NCI-H526 treated with DMSO at 0.1 percent for 48 hours (cell line): ENCODE data around the gene IL18.
"Not testable (repeated sequence)": the region's sequence is repeated elsewhere in the genome, so short reads cannot be mapped to it uniquely, and the experiment has no call there.

ENCODE experiments used
- DNase-seq: peaks from one replicate; lab custom pipeline; 2025; lab: John Stamatoyannopoulos, UW

Gene IL18

GRCh38 chr11:112163875-112164685 is at the start of gene IL18:
IL18 (minus strand) TSS chr11:112164094; CDS start chr11:112155053, 9,041 bp downstream.
- DNase-seq, result no peak

GRCh38 chr11:112212710-112213109 is 48.8 kb upstream of the IL18 start:
- no peak for DNase-seq

- DNase-seq, result no peak
Measured at GRCh38 chr11:112212290-112212689, 48.4 kb upstream of the IL18 start.

- no peak for DNase-seq
Measured at GRCh38 chr11:112211536-112211935, 47.6 kb upstream of the IL18 start.

- DNase-seq, result no peak
Measured at GRCh38 chr11:112210890-112211289, 47.0 kb upstream of the IL18 start.

GRCh38 chr11:112206071-112206470 is 42.2 kb upstream of the IL18 start:
- DNase-seq, result no peak

- DNase-seq, result no peak
Measured at GRCh38 chr11:112200252-112200651, 36.4 kb upstream of the IL18 start.

GRCh38 chr11:112199101-112199500 is 35.2 kb upstream of the IL18 start:
- DNase-seq, result not testable (repeated sequence)

GRCh38 chr11:112196519-112197087 is 32.7 kb upstream of the IL18 start:
- DNase-seq, result no peak

GRCh38 chr11:112195951-112196351 is 32.1 kb upstream of the IL18 start:
- no peak for DNase-seq

GRCh38 chr11:112195113-112195512 is 31.2 kb upstream of the IL18 start:
- DNase-seq, result not testable (repeated sequence)

- no peak for DNase-seq
Measured at GRCh38 chr11:112186304-112186703, 22.4 kb upstream of the IL18 start.

GRCh38 chr11:112185883-112186282 is 22.0 kb upstream of the IL18 start:
- no peak for DNase-seq

GRCh38 chr11:112182867-112183266 is 19.0 kb upstream of the IL18 start:
- no peak for DNase-seq

- DNase-seq, result no peak
Measured at GRCh38 chr11:112179601-112180000, 15.7 kb upstream of the IL18 start.

GRCh38 chr11:112178936-112179335 is 15.0 kb upstream of the IL18 start:
- DNase-seq, result no peak

GRCh38 chr11:112178428-112178827 is 14.5 kb upstream of the IL18 start:
- no peak for DNase-seq

- DNase-seq, result no peak
Measured at GRCh38 chr11:112177589-112177988, 13.7 kb upstream of the IL18 start.

- no peak for DNase-seq
Measured at GRCh38 chr11:112176077-112176476, 12.2 kb upstream of the IL18 start.

GRCh38 chr11:112175599-112175952 is 11.7 kb upstream of the IL18 start:
- no peak for DNase-seq

GRCh38 chr11:112174789-112175598 is 11.1 kb upstream of the IL18 start, which contains the start of gene BCO2:
BCO2 (plus strand) TSS chr11:112175512; CDS start chr11:112175602, 90 bp downstream.
- peak; percentile 78 for DNase-seq

- DNase-seq, result no peak
Measured at GRCh38 chr11:112173152-112173551, 9.3 kb upstream of the IL18 start.
